Keratinocyte (primary cell): ENCODE results near the gene CDH10. TPM values are rescaled to one million over a fixed set of nuclear protein-coding genes. Genes with fewer than 3 reads are reported as not detected.

ENCODE experiments used
- DNase-seq: peaks from one replicate; pipeline ENCODE4 v3.0.0-alpha.2; 2011; ENCODE audit warnings: low read depth, missing footprints, low spot score
- FAIRE-seq: peaks from 2 replicates; lab custom pipeline; 2011; peaks lifted over from hg19 to GRCh38; lab: Jason Lieb, UNC
- H2AFZ ChIP-seq: 2 replicates; pipeline ENCODE4 v1.6.0; 2012; ENCODE audit warnings: low read length, control low read depth, inconsistent platforms; ENCODE audit not compliant: control insufficient read depth
- H3K27ac ChIP-seq: 2 replicates; pipeline ENCODE4 v1.5.1; 2011; ENCODE audit warnings: low read length; ENCODE audit not compliant: control insufficient read depth, insufficient read depth
- H3K27me3 ChIP-seq: 3 replicates; pipeline ENCODE4 v1.6.0; 2011; ENCODE audit warnings: low read length; ENCODE audit not compliant: control insufficient read depth, insufficient read depth; ENCODE audit errors: extremely low read depth
- H3K36me3 ChIP-seq, 2 experiments: 2 replicates in 1 of 2; 3 replicates in 1 of 2; pipeline ENCODE4 v1.5.1; 2011; ENCODE audit warnings: low read length in 2 of 2, mild to moderate bottlenecking in 1 of 2; ENCODE audit not compliant: control insufficient read depth in 2 of 2, insufficient read depth in 2 of 2; ENCODE audit errors: extremely low read depth in 1 of 2
- H3K4me1 ChIP-seq: 3 replicates; pipeline ENCODE4 v1.5.1; 2011; ENCODE audit warnings: low read length; ENCODE audit not compliant: control insufficient read depth, insufficient read depth; ENCODE audit errors: extremely low read depth
- H3K4me2 ChIP-seq: 3 replicates; pipeline ENCODE4 v1.6.0; 2011; ENCODE audit warnings: low read depth, low read length; ENCODE audit not compliant: control insufficient read depth, insufficient read depth; ENCODE audit errors: extremely low read depth
- H3K4me3 ChIP-seq, 3 experiments: fragments of 200-600 bp in 1 of 3; sonication (generic) in 1 of 3; 2 replicates in 2 of 3; 3 replicates in 1 of 3; pipeline ENCODE4 v1.5.1; 2011 to 2016; ENCODE audit warnings: low read length in 3 of 3, mild to moderate bottlenecking in 3 of 3, control low read depth in 2 of 3, inconsistent platforms in 1 of 3, low read depth in 1 of 3, mixed read lengths in 1 of 3, mixed run types in 1 of 3, moderate library complexity in 1 of 3; ENCODE audit not compliant: control insufficient read depth in 2 of 3, insufficient read depth in 2 of 3; ENCODE audit errors: extremely low read depth in 1 of 3
- H3K79me2 ChIP-seq: 2 replicates; pipeline ENCODE4 v1.6.0; 2012; ENCODE audit warnings: low read length; ENCODE audit not compliant: control insufficient read depth, insufficient read depth
- H3K9ac ChIP-seq: 3 replicates; pipeline ENCODE4 v1.6.0; 2011; ENCODE audit warnings: low read length; ENCODE audit not compliant: control insufficient read depth, insufficient read depth; ENCODE audit errors: extremely low read depth
- H3K9me1 ChIP-seq: 3 replicates; pipeline ENCODE4 v1.6.0; 2011; ENCODE audit warnings: low read length; ENCODE audit not compliant: control insufficient read depth, insufficient read depth; ENCODE audit errors: extremely low read depth
- H3K9me3 ChIP-seq: 2 replicates; pipeline ENCODE4 v1.5.1; 2012; ENCODE audit warnings: low read depth, low read length; ENCODE audit not compliant: control insufficient read depth
- H4K20me1 ChIP-seq: 3 replicates; pipeline ENCODE4 v1.6.0; 2011; ENCODE audit warnings: low read length; ENCODE audit not compliant: control insufficient read depth, insufficient read depth; ENCODE audit errors: extremely low read depth
- CTCF ChIP-seq, 3 experiments: IDR thresholded peaks in 1 of 3; conservative IDR thresholded peaks in 1 of 3; optimal IDR thresholded peaks in 1 of 3; 2 replicates in 2 of 3; 3 replicates in 1 of 3; pipeline versions ENCODE3 to v1.5.1; 2011; ENCODE audit warnings: low read length in 3 of 3, mild to moderate bottlenecking in 3 of 3, moderate library complexity in 2 of 3, control low read depth in 1 of 3, inconsistent platforms in 1 of 3; ENCODE audit not compliant: insufficient read depth in 2 of 3; ENCODE audit errors: extremely low read depth in 1 of 3
- EZH2 ChIP-seq: IDR thresholded peaks from one replicate; pipeline ENCODE4 v1.6.1; 2012; ENCODE audit warnings: inconsistent platforms, mild to moderate bottlenecking, low read length, moderate library complexity
- dilution Hi-C: fragments of 300-500 bp; cut with MboI; formaldehyde crosslinking; loops from one replicate; pipeline ENCODE4 v1.7.0; 2020; ENCODE audit warnings: low sequenced_read_pairs; ENCODE audit not compliant: extremely low pct_ligation_motif_present
- polyA plus RNA-seq, 5 experiments: library from polyadenylated mRNA; depleted of rRNA in 3 of 5; stranded (reverse) in 3 of 5; stranded (forward) in 1 of 5; unstranded in 1 of 5; fragments of >200 nt; gene quantifications; 1 replicate in 1 of 5; 2 replicates in 3 of 5; 3 replicates in 1 of 5; pipeline versions ENCODE4 v1.2.1 to v1.2.3, GENCODE V29; 2011 to 2012; ENCODE audit warnings: missing spikeins in 2 of 5, low read depth in 1 of 5, low replicate concordance in 1 of 5

Gene CDH10
- polyA plus RNA-seq, 1 donor (not counting 4 experiments of a cell fraction or from before 2014, with no cell fraction given), result 0.26 TPM

GRCh38 chr5:24472518-24472917, 172.3 kb downstream of the CDH10 start:
- TF ChIP-seq CTCF (optimal IDR thresholded peaks at IDR 0.05 in 1 of 3, IDR thresholded peaks at IDR 0.05 in 1 of 3, conservative IDR thresholded peaks at IDR 0.05 in 1 of 3; ENCODE audit: extremely low read depth in 1 of 3, insufficient read depth in 2 of 3, low read length in 3 of 3), result no peak
- TF ChIP-seq EZH2, result no peak
- Histone ChIP-seq H3K9me3 (no peaks in the 10 kb centered on the region), H3K27ac (no peak overlapping the region), H2AFZ (no peak overlapping the region), H3K27me3 (no peaks in the 10 kb centered on the region), H3K4me3 (no peak overlapping the region), H3K4me2 (no peak overlapping the region), H3K79me2 (no peaks in the 10 kb centered on the region), H3K4me1 (no peaks in the 10 kb centered on the region), H3K9ac (no peak overlapping the region), H4K20me1 (no peaks in the 10 kb centered on the region), H3K36me3 (no peaks in the 10 kb centered on the region), H3K9me1 (no peaks in the 10 kb centered on the region)
- FAIRE-seq, result no peak
- dilution Hi-C loops, result no loop called here
- DNase-seq, result no peak

- no peak overlapping the region for H3K27ac ChIP-seq
- H2AFZ ChIP-seq, result no peak overlapping the region
- FAIRE-seq (no peak), DNase-seq (no peak)
- no peak overlapping the region for H3K4me2 ChIP-seq
- no peaks in the 10 kb centered on the region for H3K9me1 ChIP-seq
- no peak for TF ChIP-seq CTCF (optimal IDR thresholded peaks at IDR 0.05 in 1 of 3, IDR thresholded peaks at IDR 0.05 in 1 of 3, conservative IDR thresholded peaks at IDR 0.05 in 1 of 3; ENCODE audit: extremely low read depth in 1 of 3, insufficient read depth in 2 of 3, low read length in 3 of 3)
- TF ChIP-seq EZH2, result no peak
- peaks cover 2% of the 10 kb centered on the region for H3K9me3 ChIP-seq
- no peak overlapping the region for H3K4me3 ChIP-seq
- no peaks in the 10 kb centered on the region for H4K20me1 ChIP-seq
- dilution Hi-C loops, result no loop called here
- H3K4me1 ChIP-seq, result no peaks in the 10 kb centered on the region
- no peaks in the 10 kb centered on the region for H3K79me2 ChIP-seq
- no peaks in the 10 kb centered on the region for H3K27me3 ChIP-seq
- H3K36me3 ChIP-seq, result no peaks in the 10 kb centered on the region
- no peak overlapping the region for H3K9ac ChIP-seq
Measured at GRCh38 chr5:24444414-24444813, 200.4 kb downstream of the CDH10 start.
